NCI-H146 treated with DMSO at 0.1 percent for 48 hours (cell line): Measurements from ENCODE around the gene POU5F1.
"Not testable (repeated sequence)": the region's sequence is repeated elsewhere in the genome, so short reads cannot be mapped to it uniquely, and the experiment has no call there.

Source experiments
- DNase-seq: peaks from one replicate; lab custom pipeline; 2025; ENCODE audit not compliant: unreplicated experiment; lab: John Stamatoyannopoulos, UW

Gene POU5F1

DNA sequence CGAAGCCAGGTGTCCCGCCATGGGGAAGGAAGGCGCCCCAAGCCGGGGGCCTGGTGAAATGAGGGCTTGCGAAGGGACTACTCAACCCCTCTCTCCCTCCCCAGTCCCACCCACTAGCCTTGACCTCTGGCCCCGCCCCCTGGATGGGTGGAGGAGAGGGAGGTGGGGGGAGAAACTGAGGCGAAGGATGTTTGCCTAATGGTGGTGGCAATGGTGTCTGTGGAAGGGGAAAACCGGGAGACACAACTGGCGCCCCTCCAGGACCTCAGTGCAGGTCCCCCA is at the start of gene POU5F1:
Gene POU5F1 (minus strand): TSS at position 83 of the 282 bp plus-strand sequence. CDS start 62 bp downstream, at position 21.
- no peak for DNase-seq

DNA sequence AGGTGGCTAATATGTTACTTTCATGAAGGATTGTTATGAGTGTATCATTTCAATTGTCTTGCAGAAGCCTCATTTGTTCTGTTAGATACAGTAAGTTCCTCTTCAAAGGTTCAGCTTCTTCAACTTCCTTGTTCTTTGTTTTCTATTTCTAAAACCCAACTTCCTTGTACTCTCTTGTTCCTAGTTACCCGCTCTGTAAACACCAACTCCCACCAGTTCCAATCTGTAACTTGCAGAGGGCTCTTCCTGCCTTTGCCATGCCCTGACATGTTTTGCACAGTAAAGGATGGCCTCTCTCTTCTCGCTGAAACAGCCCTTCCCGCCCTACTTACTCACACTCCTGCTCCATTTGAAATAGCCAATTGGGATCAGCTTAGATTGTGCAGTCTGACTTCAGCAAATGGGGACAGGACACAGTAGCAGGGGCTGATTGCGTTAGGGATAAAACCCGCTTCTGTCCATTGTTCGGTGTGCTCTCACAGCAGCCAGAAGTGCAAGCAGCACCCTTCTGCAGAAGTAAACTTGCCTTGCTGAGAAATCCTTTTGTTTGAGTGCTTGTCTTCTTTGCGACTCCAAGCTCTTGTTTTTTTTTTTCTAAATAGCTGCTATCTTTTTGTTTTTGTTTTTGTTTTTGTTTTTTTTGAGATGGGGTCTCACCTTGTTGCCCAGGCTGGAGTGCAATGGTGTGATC is 45.9 kb upstream of the POU5F1 start:
- no peak for DNase-seq

DNA sequence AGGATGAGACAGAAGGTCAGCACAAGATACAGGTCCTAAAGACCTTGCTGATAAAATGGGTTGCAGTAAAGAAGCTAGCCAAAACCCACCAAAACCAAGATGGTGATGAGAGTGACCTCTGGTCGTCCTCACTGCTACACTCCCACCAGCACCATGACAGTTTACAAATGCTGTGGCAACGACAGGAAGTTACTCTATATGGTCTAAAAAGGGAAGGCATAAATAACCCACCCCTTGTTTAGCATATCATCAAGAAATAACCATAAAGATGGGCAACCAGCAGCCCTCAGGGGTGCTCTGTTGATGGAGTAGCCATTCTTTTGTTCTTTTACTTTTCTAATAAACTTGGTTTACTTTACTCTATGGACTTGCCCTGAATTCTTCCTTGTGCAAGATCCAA is 44.7 kb upstream of the POU5F1 start:
- DNase-seq: not testable (repeated sequence)

DNA sequence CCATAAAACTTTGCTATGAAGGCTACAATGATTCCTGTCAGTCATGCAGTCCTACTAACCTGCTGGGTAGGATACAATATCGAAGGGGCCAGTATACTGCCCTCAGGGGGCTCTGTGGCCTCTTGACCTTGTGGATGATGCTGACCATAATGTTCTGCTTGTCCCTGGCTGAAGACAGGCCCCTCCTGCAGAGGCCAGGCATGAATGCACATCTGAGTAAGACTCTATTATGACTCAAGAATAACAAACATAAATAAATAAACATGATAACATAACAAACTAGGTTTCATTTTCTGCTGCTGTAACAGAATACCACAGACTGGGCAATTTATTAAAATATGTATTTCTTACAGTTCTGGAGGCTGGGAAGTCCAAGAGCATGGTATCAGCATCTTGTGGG is 44.0 kb upstream of the POU5F1 start:
- no peak for DNase-seq

DNA sequence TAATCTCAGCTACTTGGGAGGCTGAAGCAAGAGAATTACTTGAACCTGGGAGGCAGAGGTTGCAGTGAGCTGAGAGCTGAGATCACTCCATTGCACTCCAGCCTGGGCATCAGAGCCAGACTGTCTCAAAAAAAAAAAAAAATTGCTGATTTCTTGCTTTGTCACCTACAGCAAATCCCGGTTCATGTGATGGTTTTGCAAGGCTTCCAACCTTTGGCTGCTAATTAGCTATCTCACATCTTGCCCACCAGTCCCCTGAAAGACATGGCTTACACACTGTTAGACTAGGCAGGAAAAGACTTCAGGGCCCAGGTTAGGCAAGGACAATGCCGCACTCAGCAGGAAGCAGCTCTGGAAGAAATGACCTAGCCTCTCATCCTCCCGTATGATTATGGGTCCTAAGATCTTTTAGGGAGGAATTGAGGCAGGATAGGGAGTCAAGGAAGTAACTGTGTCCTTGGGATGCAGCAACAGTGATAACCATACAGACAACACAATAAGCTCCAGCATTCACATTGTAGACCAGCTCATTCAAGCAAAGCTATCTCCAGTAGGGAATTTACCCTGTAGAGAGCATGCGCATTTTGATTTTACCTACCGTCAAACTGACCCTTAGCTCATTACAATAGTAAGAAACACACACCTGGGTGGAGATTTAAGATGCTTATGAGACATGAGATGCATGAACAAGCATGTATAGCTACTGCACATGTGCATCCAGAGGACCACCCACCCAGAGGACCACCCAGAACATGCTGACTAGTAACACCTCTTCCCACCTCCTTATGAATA is 40.5 kb upstream of the POU5F1 start:
- DNase-seq: no peak

DNA sequence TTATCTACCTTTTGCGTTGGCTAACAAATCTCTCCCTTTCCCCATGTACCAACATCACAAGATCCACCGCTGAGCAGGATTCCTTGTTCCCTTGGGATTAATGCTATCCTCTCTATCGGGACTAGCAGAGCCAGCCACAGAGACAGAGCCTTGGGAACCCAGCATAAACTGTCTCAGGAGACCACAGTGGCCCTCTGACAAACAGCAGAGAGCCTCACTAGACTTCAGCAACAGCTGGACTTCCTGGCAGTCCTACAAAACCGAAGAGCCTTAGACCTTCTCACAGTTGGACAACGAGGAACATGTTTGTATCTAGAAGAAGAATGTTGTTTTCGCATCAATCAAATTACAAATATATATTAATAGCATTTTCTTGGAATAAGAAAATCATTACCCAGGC is 39.6 kb upstream of the POU5F1 start:
- DNase-seq: no peak

DNA sequence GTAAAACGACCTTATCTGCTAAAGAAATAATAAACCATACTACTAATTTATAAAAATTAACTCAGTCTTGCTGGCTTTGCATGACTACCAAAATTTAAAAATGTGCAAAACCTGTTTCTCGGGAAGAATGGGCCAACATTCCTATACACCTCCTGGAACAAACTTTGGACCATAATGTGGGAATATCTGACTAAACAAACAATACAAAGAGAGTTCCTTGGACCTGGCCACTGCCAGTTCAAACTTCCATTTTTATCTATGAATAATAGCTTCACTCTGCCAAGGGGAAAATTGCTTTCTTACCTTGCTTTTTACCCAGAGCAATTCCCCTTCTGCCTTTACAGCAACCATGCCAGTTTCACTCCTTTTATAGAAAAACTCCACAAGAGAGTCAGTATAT is 38.7 kb upstream of the POU5F1 start:
- no peak for DNase-seq

DNA sequence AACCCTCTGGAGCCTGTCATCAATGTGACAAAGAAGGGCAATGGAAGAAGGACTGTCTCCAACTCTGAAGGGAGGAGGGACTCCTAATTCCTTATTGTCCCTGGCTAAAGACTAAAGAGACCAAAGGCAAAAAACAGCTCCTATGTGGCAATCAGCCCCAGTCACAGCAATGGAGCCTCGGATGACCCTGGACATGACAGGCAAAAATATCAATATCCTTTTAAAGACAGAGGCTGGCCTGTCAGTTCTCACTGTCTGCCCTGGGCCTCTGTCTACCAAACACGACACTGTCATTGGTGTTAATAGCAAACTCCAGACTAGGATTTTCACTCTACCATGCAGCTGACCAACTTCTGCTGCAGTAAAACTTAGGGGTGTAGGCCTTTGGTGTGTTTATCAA is 38.0 kb upstream of the POU5F1 start:
- no peak for DNase-seq

DNA sequence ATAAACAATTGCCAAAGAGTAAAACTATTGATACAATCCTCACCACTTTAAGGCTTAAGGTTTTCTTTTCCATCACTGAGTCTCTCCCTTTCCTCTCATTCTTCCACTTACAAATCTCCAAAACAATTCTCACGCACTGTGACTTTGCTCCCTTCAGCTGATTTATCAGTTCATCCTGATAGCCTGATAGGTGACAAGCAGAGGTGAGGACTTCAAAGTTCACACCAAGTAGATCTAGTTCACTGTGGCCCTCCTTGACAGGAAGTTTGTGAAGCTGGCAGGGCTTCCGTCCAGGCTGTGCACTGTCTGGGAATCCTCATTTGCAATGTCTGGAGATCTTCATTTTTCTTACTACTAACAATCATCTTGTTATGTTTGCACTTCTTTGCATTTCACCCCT is 35.2 kb upstream of the POU5F1 start:
- DNase-seq: no peak

DNA sequence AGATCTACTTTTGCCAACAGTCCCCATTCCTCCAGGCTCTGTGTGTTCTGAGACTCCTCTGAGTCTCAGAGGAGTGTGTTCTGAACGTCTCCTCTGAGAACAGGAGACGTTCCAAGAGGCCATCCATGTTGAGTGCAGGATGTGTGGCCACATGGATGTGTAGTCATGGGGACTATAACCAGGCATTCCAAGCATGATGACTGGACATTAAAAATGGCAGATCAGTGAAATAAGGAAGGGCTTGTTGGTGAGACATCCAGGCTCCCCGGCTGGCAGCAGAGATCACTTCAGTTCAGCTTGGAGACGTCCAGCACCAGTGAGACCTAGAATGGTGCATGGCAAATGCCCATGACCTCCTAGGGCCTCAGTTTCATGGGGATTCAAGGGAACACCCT is 34.3 kb upstream of the POU5F1 start:
- DNase-seq: no peak

DNA sequence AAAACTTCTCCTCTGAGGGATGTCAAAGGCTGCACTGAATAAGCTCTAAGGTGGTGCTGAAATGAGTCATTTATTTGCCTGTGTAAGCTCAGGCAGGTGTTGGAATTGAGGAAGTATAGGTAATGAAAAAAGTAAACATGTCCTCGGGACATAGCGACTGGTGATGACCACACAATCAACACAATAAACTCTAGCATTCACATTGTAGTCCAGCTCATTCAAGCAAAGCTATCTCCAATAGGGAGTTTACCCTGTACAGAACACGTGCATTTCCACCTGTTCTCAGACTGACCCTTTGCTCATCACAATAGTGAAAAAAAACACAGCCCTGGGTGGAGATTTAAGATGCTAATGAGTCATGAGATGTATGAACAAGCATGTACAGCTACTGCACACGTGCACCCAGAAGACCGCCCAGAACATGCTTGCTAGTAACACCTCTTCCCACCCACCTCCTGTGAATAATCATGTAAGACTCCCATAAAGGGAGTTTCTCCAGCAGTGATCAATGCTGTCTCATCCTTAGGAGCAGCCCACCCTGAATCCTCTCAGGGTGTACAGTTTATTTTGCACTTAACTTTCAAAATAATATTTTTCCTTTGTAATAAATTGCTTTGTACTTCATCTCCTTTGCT is 33.0 kb upstream of the POU5F1 start:
- DNase-seq: peak; percentile 97

DNA sequence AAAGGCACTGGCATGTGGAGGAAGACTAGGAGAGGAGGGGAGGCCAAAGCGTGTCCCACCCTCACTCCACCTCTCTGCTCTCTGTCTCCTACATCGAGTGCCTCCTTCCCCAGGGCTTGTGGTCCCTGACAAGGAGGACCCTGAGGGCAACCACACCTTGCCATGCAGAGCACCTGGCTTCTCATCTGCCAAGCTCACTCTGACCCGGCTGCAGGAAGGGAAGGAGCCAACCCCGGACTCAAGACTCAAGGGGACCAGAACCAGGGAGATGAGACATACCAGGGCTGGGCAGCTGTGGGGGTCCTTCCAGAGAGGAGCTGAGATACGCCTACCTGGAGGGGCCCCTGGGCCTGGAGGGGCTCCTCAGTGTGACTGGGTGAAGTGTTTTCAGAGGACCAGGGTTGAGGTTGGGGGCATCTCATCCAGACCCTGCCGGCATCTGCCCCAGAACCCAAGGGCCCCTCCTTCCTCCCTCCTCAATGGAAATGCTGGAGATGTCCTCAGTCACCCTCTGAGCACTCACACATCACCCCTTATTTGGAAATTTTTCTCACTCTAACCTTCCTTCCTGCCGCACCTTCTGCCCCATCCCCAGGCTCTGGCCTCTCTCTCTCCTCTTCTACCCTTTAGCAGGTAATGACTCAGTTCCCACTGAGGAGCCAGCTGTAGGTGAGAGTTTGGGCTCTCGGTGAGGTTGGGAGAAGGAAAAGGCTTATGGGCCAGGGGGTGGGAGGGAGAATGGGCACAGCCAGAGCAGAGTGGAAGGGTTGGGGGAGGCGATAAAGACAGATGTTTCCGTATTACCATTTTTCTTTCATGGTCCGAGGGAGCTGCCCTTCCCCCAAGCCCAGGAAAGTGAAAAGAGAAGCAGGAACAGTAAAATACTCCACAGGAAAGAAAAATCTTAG is 32.0 kb upstream of the POU5F1 start:
- DNase-seq: no peak

DNA sequence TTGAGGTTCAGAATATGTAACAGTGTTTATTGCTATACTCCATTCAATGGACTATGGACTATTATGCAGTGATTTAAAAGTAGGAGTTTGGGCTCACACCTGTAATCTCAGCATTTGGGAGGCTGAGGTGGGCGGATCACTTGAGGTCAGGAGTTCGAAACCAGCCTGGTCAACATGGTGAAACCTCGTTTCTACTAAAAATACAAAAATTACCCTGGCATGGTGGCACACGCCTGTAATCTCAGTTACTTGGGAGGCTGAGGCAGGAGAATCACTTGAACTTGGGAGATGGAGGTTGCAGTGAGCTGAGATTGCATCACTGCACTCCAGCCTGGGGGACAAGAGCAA is 28.6 kb upstream of the POU5F1 start:
- DNase-seq: not testable (repeated sequence)

DNA sequence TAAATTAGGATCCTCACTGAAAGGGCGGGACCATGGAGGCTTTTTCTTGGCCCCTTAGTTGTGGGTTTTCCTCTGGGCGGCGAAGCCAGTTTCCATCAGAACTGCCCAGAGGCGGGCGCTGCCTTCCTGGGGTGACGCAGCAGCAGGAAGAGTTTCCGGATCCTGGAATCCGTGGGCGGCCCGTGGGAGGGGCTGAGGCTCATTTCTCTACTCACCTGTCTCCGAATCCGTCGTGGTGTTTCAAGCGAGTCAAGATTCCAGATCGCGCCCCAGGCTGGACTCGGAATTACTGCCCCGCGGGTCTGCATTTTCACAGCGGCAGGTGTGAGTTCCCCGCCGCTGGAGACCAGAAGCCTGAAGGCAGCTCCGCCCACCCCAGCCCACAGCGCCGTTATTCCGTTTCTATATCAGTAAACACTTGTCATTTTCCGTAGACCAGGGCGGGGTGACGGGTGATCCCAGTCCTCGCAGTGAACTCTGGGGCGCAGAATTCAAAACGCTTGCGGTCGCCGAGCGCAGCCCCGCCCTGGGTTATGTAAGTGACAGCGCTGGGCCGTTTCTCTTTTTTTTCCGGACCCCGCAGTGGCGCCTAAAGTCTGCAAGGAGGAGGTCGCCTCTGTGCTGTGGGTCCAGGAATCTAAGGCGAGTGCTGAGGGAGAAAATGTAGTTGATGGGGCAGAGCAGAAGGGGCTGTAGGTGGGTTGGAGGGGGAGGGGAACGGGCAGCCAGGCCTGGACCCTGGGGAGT is 27.2 kb upstream of the POU5F1 start:
- peak; percentile 79 for DNase-seq

DNA sequence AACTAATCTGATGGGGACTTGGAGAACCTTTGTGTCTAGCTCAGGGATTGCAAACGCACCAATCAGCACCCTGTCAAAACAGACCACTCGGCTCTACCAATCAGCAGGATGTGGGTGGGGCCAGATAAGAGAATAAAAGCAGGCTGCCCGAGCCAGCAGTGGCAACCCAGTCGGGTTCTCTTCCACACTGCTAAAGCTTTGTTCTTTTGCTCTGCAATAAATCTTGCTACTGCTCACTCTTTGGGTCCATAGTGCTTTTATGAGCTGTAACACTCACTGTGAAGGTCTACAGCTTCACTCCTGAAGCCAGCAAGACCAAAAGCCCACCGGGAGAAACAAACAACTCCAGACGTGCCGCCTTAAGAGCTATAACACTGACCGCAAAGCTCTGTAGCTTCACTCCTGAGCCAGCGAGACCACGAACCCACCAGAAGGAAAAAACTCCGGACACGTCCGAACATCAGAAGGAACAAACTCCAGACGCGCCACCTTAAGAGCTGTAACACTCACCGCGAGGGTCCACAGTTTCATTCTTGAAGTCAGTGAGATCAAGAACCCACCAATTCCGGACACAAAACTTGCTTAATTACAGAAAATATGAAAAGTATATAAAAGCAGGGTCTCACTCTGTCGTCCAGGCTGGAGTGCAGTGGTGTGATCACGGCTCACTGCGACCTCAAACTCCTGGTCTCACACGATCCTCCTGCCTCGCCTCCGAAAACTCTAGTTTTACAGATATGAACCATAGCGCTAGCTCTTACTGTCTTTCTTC is 26.0 kb upstream of the POU5F1 start:
- DNase-seq: not testable (repeated sequence)

DNA sequence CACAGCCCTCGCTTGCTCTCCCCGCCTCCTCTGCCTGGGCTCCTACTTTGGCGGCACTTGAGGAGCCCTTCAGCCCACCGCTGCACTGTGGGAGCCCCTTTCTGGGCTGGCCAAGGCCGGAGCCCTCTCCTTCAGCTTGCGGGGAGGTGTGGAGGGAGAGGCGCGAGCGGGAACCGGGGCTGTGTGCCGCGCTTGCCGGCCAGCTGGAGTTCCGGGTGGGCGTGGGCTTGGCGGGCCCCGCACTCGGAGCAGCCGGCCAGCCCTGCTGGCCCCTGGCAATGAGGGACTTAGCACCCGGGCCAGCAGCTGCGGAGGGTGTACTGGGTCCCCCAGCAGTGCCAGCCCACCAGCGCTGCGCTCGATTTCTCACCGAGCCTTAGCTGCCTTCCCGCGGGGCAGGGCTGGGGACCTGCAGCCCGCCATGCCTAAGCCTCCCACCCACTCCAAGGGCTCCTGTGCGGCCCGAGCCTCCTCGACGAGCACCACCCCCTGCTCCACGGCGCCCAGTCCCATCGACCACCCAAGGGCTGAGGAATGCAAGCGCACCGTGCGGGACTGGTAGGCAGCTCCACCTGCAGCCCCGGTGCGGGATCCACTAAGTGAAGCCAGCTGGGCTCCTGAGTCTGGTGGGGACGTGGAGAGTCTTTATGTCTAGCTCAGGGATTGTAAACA is 25.0 kb upstream of the POU5F1 start:
- DNase-seq: not testable (repeated sequence)

DNA sequence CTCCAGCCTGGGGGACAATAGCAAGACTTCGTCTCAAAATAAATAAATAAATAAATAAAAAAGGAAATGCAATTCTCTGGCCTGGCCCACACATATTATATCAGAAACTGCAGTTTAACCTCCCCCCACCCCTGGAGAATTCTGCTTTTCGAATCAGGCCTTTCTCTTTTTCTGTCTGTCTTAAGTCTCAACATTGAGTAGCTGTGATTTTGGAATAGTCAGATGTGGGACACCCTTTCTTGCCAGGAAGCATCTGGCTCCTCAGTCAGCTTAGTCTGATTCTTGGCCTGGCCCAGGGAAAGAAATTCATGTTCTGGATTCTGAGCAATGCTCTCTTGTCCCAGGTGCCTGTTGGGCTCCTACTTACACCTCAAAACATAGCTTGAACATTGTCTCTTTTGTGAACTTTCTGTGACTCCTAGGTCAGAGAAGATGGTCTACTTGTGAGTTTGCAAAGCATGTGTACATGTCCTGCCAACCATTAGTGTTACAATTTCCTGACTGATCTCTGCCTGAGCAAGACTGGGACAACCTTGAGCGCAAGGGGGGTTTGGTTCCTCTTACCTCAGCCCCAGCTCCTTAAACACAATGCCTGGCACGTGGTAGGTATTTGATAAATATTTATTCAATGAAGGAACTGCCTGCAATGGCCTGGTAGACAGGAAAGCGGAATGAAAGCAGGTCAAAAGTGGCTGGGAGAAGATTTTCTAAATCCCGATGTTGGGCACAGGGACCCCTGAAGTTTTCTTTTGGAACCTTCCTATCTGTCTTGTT is 23.8 kb upstream of the POU5F1 start:
- no peak for DNase-seq

DNA sequence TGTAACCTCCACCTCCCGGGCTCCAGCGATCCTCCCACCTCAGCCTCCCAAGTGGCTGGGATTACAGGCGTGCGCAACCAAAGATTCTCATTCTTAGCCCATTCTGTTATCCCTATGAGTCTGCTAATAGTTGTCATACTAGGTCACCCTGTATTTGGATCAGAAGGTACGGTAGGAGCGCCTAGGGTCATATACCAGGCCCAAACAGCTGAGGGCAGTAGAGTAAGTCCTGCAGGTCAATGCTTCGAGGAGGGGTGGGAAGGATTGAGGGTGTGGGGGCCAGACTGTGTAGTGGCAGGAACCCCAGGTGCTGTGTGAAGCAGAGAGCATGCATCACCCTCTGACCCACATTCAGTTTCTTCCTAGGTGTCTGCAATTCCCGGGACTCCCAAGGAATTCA is 22.7 kb upstream of the POU5F1 start:
- DNase-seq: no peak
